Dedifferentiated amniotic fluid mesenchymal stem cell (primary cell): Measurements from ENCODE around the gene ZNF697.
"Not testable (repeated sequence)": the region's sequence is repeated elsewhere in the genome, so short reads cannot be mapped to it uniquely, and the experiment has no call there.

Experiments used
- DNase-seq: peaks from one replicate; pipeline ENCODE4 v3.0.0-alpha.2; 2016; ENCODE audit errors: extremely low spot score

The ZNF697 gene

DNA sequence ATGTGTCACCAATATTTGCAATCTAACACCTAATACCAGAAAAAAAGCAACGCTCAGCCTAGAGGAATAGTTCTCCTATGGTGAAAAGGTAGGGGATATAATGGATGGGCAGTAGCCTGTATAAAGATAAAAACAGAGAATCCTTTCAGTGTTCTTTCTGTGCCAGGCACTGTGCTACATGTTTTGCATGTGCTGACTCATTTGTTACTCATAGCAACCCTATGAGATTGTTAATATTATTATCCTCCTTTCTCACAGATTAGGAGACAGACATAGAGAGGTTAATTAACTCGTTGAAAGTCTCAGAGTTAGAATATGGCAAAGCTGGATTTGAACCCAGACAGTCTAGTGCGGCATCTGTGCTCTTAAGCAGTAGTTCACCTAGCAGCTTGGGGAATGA, 45.3 kb downstream of the ZNF697 start:
- not testable (repeated sequence) for DNase-seq

GRCh38 chr1:119602169-119602568, 45.9 kb downstream of the ZNF697 start:
- DNase-seq = no peak

DNA sequence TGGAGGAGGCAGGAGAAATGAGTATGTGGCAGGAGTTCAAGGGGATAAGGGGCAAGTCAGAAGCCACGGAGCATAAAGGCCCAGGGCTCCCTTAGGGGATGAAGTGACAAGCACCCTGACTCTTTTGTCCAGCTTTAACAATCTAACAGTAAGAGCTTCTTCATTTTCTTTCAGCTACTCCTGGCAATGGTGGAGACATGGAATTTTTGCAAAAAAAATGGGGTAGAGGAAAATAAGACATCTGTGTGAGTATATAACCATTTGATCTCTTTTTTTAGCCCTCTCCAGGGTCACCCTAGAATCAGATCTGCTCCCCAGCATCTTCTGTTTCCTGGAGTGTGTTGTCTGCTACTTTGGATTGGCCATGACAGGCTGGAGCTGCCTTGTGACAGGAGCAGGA, 47.1 kb downstream of the ZNF697 start:
- DNase-seq = no peak

GRCh38 chr1:119600561-119600960, 47.5 kb downstream of the ZNF697 start:
- DNase-seq = no peak

GRCh38 chr1:119595606-119596005, 52.5 kb downstream of the ZNF697 start:
- no peak for DNase-seq

GRCh38 chr1:119595168-119595567, 52.9 kb downstream of the ZNF697 start:
- DNase-seq = no peak

DNA sequence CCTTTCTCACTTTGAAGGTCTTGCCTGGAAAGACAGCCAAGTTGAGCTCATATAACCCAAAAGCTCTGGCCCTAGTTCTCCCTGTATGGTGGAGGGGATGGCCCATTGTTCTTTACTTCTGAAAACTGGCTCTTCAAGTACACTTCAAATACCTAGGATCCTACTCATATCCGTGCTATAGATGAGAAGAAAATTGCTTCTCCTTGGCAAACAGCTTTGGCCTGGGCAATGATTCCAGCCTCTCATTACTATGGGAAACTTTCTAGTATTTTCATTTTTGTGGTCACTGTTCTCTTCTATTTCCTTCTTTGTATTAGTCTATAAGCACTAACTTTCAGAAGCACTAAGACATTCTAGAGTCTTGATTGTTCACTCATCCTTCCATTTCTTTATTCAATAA, 53.7 kb downstream of the ZNF697 start:
- no peak for DNase-seq

DNA sequence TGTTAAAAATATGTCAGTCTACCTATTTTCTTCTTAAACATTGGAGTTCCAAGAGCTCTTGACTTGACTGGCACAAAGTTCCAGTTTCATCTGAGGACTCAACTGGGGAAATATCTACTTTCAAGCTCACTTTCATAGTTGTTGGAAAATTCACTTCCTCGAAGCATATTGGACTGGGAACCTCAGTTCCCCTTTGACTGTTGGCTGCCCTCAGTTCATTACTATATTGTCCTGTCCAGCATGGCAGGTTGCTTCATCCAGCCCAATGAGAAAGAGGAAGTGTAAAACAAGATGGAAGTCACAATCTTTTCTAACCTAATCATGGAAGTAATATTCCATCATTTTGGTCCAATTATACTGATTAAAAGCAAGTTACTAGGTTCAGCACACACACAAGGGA, 54.3 kb downstream of the ZNF697 start:
- DNase-seq = no peak

GRCh38 chr1:119590393-119590792, 57.7 kb downstream of the ZNF697 start:
- no peak for DNase-seq

- no peak for DNase-seq
Observed at GRCh38 chr1:119588621-119589020, 59.4 kb downstream of the ZNF697 start.

DNA sequence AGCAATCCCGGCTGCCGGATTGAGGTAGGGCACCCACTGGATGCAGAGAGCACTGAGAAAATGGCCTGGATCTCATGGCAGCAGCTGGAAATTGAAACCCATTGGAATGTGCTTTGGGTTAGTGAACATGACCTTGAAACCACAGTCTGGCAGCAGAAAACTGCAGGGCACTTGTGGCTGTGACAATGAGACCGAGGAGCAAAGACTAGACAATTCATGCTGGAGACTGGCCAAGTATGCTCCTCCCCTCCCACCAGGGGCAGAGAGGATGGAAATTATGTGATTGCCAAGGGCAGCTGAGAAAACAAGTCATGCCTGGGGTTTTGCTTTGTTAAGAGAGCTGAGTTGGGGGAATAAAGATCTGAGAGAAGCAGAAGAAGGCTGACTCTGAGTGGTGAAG, 60.7 kb downstream of the ZNF697 start:
- peak; percentile 40 for DNase-seq

- not testable (repeated sequence) for DNase-seq
Observed at GRCh38 chr1:119585801-119586200, 62.3 kb downstream of the ZNF697 start.

GRCh38 chr1:119582801-119583200, 65.3 kb downstream of the ZNF697 start:
- peak; percentile 47 for DNase-seq

DNA sequence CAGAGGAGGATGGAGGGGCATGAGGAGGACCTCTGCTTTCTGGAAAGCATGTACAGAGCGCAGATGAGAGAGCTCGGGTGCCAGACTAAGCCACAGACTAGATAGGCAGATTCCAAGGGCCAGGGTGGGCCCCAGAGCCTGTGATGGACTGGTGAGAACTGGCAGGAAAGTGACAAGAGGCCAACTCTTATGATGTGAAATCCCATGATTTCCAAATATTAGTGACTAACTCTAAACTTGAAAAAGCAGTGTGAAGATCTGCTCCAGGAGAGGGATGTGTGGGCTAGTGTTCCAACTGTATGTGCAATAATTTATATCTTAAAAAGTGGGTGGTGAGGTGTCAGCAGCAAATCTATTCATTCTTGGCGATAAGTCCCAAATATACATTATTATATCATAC, 67.0 kb downstream of the ZNF697 start:
- not testable (repeated sequence) for DNase-seq

GRCh38 chr1:119573886-119574285, 74.2 kb downstream of the ZNF697 start:
- no peak for DNase-seq

DNA sequence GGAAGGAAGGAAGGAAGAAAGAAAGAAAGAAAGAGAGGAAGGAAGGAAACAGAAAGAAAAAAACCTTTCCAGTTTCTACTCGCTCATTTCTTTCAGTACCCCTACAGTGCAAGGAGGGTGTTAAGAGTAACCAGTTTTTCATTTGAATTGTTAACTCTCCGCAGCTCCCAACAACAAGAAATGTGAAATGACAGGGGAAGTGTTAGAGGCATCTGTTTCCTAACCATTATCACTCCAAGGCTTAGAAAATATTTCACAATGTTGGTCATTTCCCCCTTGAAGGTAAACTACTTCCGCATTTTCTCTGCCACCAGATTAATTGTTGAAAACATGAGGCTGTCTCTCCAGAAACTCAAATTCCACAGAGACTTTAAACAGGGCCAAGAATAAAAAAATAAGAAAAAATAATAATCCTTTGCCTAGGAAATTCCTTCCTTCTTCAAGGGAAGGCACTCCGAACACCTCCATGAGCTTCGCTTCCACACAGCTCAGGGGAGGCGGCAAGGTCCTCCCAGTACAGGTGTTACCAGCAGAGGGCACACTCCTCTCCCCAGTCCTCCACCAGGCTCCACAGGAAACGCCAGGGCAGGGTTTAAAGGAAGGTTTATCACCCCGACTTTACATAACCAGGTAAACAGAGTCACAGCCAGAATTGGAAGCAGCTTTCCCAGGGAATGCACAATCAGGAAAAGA, 78.0 kb downstream of the ZNF697 start:
- DNase-seq = not testable (repeated sequence)
